ENCODE data around the gene ARMC10.
"Not testable (repeated sequence)": the region's sequence is repeated elsewhere in the genome, so short reads cannot be mapped to it uniquely, and the experiment has no call there.

ARMC10 gene

DNA sequence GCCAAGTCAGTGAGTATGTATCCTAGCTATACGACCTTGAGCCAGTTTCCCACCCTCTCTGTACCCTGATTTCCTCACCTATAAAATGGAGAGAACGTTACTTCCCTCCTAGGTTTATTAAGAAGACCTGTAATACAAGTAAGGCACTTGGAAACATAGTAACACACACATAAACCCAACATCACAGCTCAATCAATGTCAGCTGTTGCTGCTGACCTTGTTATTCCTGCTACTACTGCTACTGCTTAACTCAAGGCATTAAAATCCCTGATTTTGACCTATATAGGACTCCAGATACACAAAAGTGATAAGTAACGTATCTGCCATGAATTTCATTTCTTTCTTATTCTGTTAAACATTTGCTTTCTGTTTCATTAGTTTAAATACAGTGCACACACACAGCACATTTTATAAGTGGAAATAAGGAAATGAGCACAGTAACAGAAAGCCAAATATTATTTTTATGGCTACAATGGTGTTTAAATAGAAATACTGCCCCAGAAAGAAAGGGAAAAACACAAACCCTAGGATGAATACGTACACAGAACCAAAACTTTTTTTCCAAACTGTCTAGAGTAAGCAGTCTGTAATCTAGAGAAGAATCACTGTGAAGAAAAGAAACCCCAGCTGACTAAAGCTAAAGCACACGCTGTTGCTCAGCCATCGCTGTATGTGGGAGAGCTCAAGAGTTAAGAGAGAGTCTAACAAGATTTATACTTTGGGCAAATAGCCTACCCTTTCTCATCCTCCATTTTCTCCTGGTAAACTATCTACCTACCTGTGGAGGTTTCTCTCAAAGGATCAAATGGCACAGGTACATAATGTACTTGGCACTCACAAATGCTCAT is 55.0 kb downstream of the ARMC10 start:
- no peak for DNase-seq

- no peak for DNase-seq
Measured at GRCh38 chr7:103130901-103131624, 56.1 kb downstream of the ARMC10 start.

DNA sequence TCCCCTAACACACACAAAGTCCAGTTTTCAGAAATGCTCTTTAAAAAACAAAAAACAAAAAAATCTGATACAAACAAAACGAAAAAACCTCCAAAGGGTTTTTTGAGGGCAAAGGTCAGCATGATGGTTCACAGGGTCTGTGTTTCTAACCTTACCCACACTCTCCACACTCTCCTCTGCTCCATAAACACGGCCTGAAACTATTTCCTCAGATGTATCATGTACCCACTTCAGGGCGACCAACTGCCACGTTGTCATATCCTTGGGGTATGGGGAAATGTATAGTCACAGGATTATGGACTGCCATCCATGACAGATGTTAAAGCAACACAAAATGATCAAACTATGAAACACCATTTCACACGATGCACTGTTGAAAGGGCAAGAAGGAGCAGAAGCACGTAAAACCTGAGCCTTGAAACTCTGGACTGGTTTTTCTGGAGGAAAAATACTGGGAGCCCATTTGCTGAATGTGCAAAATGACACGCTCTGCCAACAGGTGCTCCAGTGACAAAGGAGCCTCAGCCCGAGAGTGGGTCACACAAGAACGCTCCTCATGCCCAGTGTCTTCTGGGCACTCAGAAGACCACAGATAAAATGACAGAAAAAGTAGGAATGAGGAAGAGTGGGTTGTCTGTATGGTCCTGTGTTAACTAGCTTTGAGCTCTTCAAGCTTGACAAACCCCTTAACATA is 58.2 kb downstream of the ARMC10 start:
- no peak for DNase-seq

- DNase-seq = no peak
Measured at GRCh38 chr7:103134836-103135554, 60.1 kb downstream of the ARMC10 start.

GRCh38 chr7:103140061-103140460 is 65.1 kb downstream of the ARMC10 start:
- no peak for DNase-seq

DNA sequence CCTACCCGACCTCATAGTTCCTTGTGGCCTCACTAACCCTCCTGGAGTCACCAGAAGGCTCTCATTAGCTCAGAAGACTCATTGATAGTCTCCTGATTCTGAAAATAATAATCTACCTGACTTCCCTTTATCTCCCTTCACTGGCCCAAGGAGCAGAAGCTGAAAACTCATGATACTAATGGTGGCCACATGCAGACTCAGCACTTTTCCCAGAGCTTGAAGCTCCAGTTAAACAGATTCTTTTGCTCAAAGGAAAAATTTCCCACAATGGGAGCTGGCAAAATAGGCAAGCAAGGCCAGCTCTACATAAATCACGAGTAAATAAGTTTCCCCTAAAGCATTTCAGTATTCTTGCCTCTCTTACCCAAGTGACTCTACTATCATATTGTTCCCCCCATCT is 65.7 kb downstream of the ARMC10 start:
- no peak for DNase-seq

DNA sequence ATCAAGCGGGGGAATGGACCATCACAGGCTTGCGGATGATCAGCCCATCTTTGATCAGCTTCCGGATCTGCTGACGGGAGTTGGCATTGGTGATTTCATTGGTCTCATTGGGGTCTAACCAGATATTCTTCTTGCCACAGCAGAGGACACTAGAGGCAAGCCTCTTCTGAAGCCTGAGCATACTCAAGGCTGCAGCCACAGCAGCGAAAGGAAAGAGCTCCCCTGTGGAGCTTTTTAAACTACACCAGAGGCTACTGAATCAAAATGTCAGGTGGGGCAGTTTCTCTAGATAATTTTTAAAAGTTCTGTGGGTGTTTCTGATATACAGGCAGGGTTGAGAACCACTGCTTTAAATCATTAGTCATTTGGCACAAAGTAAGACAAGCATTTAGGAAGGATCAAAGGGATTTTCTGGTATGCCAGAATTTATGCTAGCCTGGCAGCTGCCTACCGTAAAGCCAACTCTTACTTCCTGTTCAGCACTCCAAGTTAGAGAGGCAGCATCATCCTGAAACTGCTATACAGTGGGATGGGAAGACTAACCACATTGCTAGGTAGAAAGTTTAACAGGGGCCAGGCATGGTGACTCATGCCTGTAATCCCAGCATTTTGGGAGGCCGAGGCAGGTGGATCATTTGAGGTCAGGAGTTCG is 66.9 kb downstream of the ARMC10 start:
- no peak for DNase-seq

DNA sequence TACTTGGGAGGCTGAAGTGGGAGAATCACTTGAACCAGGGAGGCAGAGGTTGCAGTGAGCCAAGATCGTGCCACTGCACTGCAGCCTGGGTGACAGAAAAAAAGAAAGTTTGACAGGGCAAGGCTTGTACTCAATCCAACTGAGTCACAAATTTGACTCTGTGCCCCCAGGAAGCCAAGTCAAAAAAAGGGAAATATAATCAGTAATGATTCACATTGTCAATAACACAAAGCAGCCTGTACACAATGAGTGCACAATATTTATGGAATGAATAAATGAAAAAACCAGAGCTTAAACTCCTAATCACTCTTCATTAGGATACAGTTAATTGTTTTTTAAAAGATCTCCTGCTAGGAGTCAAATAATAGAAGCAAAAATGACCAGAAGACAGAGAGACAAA is 67.6 kb downstream of the ARMC10 start:
- no peak for DNase-seq

GRCh38 chr7:103143868-103144267 is 68.9 kb downstream of the ARMC10 start:
- DNase-seq = no peak

DNA sequence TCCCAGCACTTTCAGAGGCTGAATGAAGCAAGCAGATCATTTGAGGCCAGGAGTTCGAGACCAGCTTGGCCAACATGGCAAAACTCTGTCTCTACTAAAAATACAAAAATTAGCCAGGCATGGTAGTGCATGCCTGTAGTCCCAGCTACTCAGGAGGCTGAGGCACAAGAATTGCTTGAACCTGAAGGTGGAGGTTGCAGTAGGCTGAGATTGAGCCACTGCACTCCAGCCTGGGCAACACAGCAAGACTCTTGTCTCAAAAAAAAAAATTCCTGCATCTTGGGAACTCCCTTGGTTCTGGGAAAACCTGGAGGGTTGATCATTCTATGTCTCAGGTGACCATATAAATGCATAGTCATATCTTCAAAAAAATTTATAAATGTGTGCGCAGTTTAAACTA is 69.8 kb downstream of the ARMC10 start:
- DNase-seq = not testable (repeated sequence)

GRCh38 chr7:103148131-103148993 is 73.4 kb downstream of the ARMC10 start:
- no peak for DNase-seq

Data from NCI-H146 (cell line).